Calu3 (cell line): ENCODE results near the gene TMEM147. TPM values are rescaled to one million over a fixed set of nuclear protein-coding genes. Genes with fewer than 3 reads are reported as not detected.

Source experiments
- BruUV-seq: library from RNA; stranded (reverse); fragments of 400-500 nt; replicated peaks from 2 replicates; lab custom pipeline; 2021; lab: Mats Ljungman, UMichigan
- CTCF ChIA-PET: fragments of 300-600 bp; sonication (Branson Sonifier 250); formaldehyde crosslinking; loops from one replicate; lab custom pipeline; 2022; ENCODE audit warnings: antibody characterized with exemption; lab: Charles Lee
- DNase-seq: peaks from one replicate; pipeline ENCODE4 v3.0.0; 2022
- H3K27ac Mint-ChIP-seq: one replicate; pipeline ENCODE4 v1.8.0; 2022; ENCODE audit warnings: mixed read lengths; ENCODE audit not compliant: unreplicated experiment
- H3K27me3 Mint-ChIP-seq: one replicate; pipeline ENCODE4 v1.8.0; 2022; ENCODE audit warnings: mixed read lengths; ENCODE audit not compliant: unreplicated experiment
- H3K36me3 Mint-ChIP-seq: one replicate; pipeline ENCODE4 v1.8.0; 2022; ENCODE audit warnings: mild to moderate bottlenecking, moderate library complexity, mixed read lengths; ENCODE audit not compliant: insufficient read depth, unreplicated experiment
- H3K4me1 Mint-ChIP-seq: one replicate; pipeline ENCODE4 v1.8.0; 2022; ENCODE audit warnings: mild to moderate bottlenecking, low read depth, mixed read lengths; ENCODE audit not compliant: unreplicated experiment
- H3K4me3 Mint-ChIP-seq: one replicate; pipeline ENCODE4 v1.8.0; 2022; ENCODE audit warnings: mild to moderate bottlenecking, low read depth, moderate library complexity, mixed read lengths; ENCODE audit not compliant: unreplicated experiment
- H3K9me3 Mint-ChIP-seq: one replicate; pipeline ENCODE4 v1.8.0; 2022; ENCODE audit warnings: low read depth, mixed read lengths; ENCODE audit not compliant: unreplicated experiment
- CTCF ChIP-seq: fragments of 200-600 bp; IDR thresholded peaks from one replicate; pipeline ENCODE4 v1.8.0; 2022; ENCODE audit warnings: antibody characterized with exemption; ENCODE audit not compliant: unreplicated experiment
- intact Hi-C: fragments of 100-400 bp; cut with micrococcal nuclease; formaldehyde crosslinking; loops from one replicate; pipeline ENCODE4 v1.10.0; 2022; ENCODE audit not compliant: unreplicated experiment
- total RNA-seq: library from RNA; stranded (reverse); gene quantifications from 2 replicates; pipeline ENCODE4 v1.2.3, GENCODE V29; 2022

TMEM147 gene
- total RNA-seq, 1 experiment from 2014 or later = 118 TPM

DNA sequence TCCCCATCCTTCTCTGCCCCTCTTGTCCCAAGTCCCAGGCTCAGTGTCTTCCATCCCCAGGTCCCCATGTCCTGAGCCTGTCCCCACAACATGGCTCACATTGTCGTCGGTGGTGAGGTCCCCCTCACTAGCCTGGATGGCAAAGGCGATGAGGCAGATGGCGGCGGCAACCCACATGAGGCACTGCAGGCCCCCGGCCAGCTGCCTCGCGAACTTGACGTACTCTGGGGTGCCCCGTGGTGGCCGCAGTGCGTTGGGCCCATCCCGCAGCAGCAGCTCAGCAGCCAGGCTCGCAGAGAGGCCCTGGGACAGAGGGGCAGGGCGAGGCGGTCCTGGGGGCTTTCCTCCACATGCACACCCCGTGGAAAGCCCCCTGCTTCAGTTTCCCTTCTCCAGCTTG lies 16.9 kb downstream of the TMEM147 start:
- no peak for DNase-seq
- H3K36me3 Mint-ChIP-seq = no peaks in the 10 kb centered on the region
- intact Hi-C loops = no loop called here
- H3K27me3 Mint-ChIP-seq = peaks cover 78% of the 10 kb centered on the region
- no peak for TF ChIP-seq CTCF
- CTCF ChIA-PET = interaction anchor here (0.6 kb wide), 1 partner anchor 159 kb away, joined by 4 read pairs; no protein-coding TSS in a partner anchor
- H3K4me3 Mint-ChIP-seq = no peak overlapping the region
- no peaks in the 10 kb centered on the region for H3K4me1 Mint-ChIP-seq
- no TSS peak for BruUV-seq
- H3K27ac Mint-ChIP-seq = no peak overlapping the region
- H3K9me3 Mint-ChIP-seq = no peaks in the 10 kb centered on the region

DNA sequence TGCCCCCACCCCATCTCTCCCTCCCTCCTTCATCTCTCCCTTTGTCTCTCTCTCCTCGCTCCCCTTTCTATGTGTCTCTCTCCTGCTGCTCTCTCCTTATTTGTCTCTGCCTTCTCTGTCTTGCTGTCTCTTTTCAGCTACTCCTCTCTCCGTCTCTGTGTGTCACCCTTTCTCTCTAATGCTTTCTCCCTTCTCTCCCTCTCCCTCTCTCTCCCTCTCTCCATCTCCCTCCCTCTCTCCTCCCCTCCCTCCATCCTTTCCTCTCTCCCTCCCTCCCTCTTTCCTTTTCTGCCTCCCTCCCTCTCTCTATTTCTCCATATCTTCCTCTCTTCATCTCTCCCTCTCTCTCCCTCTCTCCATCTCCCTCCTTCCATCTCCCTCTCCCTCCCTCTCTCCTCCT lies 17.4 kb downstream of the TMEM147 start:
- H3K27me3 Mint-ChIP-seq = peaks cover 78% of the 10 kb centered on the region

DNA sequence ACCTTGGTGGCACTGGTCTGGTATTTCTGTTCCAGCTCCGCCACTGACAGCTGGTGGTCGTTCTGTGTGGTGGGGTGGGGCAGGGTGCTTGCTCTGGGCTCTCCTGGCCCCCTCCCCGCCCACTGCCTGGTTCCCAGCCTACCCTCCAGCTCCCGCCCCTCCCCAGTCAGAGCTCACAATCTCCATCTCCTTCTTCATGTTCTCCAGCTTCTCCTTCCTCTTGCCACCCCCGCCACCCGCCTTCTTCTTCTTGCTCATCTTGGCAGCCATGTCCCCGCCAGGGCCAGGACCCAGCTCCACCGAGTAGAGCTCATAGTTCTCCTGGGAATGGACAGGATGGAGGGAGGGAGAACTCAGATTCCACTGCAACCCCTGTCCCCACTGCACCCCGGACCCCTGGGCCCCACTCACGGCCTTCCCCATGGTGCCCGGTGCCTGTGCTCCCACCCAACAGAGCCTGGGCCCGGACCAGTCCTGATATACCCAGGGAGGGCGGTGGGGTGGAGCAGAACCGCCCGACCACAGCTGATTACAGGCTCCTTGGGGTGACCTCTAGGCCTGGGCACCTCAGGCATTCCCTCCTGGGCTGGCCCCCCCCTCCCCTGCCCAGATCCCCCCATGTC lies 17.9 kb downstream of the TMEM147 start, which contains the start of gene ATP4A:
ATP4A (minus strand) TSS at position 452 of the 623 bp plus-strand sequence; CDS start at position 423, 29 bp downstream.
- no peaks in the 10 kb centered on the region for H3K9me3 Mint-ChIP-seq
- intact Hi-C loops = no loop called here
- DNase-seq = no peak
- H3K27ac Mint-ChIP-seq = no peak within 1 kb of the TSS
- H3K4me1 Mint-ChIP-seq = no peaks in the 10 kb centered on the region
- H3K4me3 Mint-ChIP-seq = no peak within 1 kb of the TSS
- H3K36me3 Mint-ChIP-seq = no peaks in the 10 kb centered on the region
- BruUV-seq = no TSS peak
- CTCF ChIA-PET = interaction anchor here (0.8 kb wide), 2 partner anchors 8 to 49 kb away, joined by 3 read pairs; partner anchors contain the start of gene HAUS5
- H3K27me3 Mint-ChIP-seq = peaks cover 83% of the 10 kb centered on the region
- TF ChIP-seq CTCF = no peak

More for the DNA sequence above, 17.4 kb downstream of the TMEM147 start:
- no peaks in the 10 kb centered on the region for H3K36me3 Mint-ChIP-seq
- no peak for TF ChIP-seq CTCF
- DNase-seq = no peak
- H3K4me1 Mint-ChIP-seq = no peaks in the 10 kb centered on the region
- no peak overlapping the region for H3K27ac Mint-ChIP-seq
- intact Hi-C loops = no loop called here
- BruUV-seq = no TSS peak
- H3K9me3 Mint-ChIP-seq = no peaks in the 10 kb centered on the region
- CTCF ChIA-PET = interaction anchor here (0.8 kb wide), 2 partner anchors 8 to 50 kb away, joined by 3 read pairs; partner anchors contain the start of gene HAUS5
- no peak overlapping the region for H3K4me3 Mint-ChIP-seq

GRCh38 chr19:35565016-35565856 lies 19.8 kb downstream of the TMEM147 start:
- no peak for DNase-seq
- Mint-ChIP-seq H3K4me3 (no peak overlapping the region), H3K27me3 (peaks cover 88% of the 10 kb centered on the region), H3K9me3 (no peaks in the 10 kb centered on the region), H3K4me1 (no peaks in the 10 kb centered on the region), H3K36me3 (no peaks in the 10 kb centered on the region), H3K27ac (no peak overlapping the region)
- intact Hi-C loops = no loop called here
- BruUV-seq = no TSS peak
- TF ChIP-seq CTCF = no peak
- CTCF ChIA-PET = interaction anchor here (0.6 to 1.2 kb wide), 3 partner anchors 55 to 508 kb away, joined by 4 to 5 read pairs (median 4); no protein-coding TSS in a partner anchor
